Measurements from ENCODE around the gene MGMT.

Gene MGMT

DNA sequence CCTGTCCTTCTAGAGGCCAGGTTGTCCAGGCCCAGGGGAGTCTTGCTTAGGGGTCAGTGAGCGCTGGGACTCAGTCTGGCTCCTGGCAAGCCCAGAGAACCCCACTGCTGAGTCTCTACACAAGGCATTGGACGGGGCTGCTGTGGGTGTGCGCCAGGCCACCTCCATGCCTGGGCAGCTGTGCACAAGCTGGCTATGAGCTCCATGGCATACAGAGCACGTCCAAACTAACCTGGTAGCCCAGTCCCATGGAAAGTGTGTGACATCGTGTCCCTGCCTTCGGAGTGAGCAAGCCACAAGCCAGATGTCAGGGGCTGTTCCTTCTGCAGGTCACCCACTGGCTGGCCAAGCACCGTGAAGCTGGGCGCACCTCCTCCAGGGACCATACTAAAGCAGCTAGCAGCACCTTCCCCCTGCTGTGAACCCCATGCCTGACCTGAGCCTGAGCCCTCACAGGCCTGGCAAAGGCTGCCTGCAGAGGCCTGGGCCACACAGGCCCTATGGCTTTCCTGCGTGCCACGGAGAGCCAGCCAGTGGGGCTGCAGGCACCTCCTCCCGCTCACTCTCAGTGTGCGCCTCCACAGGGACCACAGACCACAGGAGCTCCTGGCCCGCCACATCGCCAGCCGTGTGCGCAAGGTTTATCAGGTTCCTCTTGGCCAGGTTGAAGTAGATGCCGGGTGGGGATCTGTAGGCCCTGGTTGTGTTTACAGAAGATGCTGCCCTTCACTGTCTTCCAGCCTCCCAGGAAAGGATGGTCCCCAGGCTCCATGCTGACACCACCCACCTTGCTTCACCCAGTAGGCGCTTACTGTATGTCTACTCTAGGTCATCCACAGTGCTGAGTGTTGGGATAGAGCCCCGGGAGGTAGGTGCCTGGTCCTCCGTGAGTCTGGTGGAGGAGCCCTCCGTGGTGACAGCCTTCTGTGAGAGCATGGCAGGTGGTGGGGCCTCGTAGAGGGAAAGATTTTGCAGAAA lies 277.4 kb downstream of the MGMT start:
- no peak for DNase-seq

- DNase-seq = no peak
These were observed 278.2 kb downstream of the MGMT start for GRCh38 chr10:129745186-129745750.

- DNase-seq = no peak
These were observed 287.4 kb downstream of the MGMT start for GRCh38 chr10:129754211-129755050.

- DNase-seq = no peak
These were observed 288.1 kb downstream of the MGMT start for GRCh38 chr10:129755158-129755591.

DNA sequence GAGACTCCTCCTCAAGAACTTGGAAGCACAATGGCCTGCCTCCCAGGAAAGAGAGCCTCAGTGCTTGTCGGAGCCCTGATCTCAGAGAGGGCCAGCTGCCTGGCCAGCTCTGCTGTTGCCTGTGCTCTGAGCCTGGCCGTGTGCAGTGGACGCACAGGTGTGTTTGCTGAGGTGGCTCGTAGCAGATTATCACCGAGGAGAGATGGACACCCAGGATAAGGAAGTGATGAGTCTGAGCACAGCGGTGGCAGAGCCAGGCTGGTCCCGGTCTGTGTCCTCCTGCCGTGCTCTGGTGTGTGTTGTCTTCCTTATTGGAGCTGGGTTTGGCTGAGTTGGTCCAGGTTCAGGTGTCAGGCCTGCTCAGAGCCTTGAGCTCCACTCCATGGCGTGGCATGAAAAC lies 288.6 kb downstream of the MGMT start:
- DNase-seq = no peak

GRCh38 chr10:129756912-129757901 lies 290.2 kb downstream of the MGMT start:
- peak; percentile 41 for DNase-seq

- no peak for DNase-seq
These were observed 291.4 kb downstream of the MGMT start for GRCh38 chr10:129758207-129759021.

GRCh38 chr10:129759214-129760002 lies 292.4 kb downstream of the MGMT start:
- DNase-seq = peak; percentile 36

GRCh38 chr10:129760003-129760315 lies 292.9 kb downstream of the MGMT start:
- DNase-seq = no peak

DNA sequence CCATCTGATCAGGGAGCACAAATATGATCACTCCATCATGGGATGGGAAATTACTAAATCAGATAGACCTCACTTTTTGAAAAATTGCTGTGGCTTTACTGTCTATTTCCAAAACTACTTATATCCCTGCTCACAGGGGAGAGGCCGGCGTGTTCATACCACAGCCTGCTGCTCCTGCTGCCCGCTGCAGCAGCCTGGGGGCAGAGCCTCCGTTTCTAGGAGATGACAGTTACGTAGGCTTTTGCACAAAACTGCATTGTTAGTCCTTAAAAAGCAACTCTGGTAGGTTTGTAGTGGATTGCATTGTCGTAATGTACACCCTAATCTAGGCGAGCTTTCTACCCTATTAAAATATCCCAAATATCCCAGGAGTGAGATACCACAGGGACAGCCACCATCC lies 293.4 kb downstream of the MGMT start:
- DNase-seq = no peak

- DNase-seq = no peak
These were observed 294.3 kb downstream of the MGMT start for GRCh38 chr10:129761197-129761972.

- DNase-seq = no peak
These were observed 295.2 kb downstream of the MGMT start for GRCh38 chr10:129761981-129762956.

DNA sequence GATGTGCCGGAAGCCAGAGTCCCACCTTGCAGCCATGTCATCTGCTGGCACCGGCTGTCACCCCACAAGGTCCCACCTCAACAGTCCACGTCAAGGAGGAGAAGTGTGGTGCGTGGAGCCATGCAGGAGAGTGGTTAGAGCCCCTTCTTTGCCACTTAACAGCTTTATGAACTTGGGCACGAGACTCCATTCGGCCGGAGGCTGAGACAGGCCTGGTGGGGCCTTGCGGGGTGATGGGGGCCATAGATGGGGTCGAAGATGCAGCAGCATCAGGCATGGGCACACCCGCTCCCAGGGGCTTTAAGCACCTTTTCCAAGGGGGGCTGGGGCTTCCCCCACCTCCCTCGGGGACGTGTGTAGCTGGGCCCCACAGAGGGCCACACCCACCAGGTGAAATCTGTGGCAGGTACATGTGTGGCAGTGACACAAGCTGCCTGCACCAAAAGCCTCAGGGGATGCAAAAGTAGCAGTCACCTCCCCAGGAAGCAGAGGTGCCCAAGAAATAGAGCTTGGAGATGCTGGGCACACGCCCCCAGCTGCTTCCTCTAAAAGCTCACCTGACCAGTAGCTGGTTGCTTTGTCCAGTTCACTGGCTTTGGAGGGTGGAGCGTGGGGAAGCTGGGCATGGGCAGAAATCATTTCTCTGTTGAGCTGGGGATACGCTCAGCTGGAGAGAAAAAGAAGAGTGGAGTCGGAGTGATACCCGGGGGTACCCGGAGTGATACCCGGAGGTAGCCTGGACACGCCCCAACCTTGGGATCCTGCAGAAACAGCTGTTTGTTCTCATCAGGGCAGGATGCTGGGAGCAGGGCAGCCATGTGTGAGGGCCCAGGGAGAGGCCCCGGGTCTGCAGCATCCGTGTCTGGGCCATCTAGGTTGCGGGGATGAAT lies 297.2 kb downstream of the MGMT start:
- DNase-seq = no peak

DNA sequence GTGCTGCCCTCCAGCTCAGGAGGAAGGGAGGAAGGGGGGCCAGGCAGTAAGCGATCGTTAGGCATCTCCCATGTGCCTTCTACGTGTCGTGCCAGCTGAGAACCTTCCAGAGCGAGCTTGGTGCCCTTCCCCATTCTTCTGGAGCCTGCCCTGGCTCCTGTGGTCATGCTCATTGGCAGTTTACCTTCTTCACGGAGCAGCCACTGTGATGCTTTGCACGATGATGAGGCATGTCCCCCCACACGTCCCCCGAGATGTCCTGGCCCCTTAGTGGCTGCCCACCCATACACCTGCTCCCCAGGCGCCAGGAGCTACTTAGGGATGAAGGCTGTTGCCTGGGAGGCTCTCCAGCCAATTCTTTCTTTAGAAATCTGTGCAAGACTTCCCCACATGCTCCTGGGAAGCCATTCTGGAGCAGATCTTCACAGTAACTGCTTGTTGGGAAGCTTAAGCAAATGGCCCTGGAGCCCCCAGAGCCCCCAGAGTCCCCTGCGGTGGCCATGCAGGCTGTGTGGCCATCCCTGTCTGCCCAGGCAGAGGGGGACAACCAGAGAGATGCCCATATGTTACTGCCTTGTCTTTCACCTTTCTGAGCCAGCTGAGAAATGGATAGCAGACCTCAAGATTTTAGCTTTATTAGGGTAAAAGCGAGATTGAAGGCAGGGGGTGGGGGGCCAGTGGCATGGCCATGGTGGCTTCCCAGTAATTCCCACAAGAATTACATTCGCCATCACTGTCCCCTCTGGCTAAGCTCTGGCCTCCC lies 298.0 kb downstream of the MGMT start:
- no peak for DNase-seq

DNA sequence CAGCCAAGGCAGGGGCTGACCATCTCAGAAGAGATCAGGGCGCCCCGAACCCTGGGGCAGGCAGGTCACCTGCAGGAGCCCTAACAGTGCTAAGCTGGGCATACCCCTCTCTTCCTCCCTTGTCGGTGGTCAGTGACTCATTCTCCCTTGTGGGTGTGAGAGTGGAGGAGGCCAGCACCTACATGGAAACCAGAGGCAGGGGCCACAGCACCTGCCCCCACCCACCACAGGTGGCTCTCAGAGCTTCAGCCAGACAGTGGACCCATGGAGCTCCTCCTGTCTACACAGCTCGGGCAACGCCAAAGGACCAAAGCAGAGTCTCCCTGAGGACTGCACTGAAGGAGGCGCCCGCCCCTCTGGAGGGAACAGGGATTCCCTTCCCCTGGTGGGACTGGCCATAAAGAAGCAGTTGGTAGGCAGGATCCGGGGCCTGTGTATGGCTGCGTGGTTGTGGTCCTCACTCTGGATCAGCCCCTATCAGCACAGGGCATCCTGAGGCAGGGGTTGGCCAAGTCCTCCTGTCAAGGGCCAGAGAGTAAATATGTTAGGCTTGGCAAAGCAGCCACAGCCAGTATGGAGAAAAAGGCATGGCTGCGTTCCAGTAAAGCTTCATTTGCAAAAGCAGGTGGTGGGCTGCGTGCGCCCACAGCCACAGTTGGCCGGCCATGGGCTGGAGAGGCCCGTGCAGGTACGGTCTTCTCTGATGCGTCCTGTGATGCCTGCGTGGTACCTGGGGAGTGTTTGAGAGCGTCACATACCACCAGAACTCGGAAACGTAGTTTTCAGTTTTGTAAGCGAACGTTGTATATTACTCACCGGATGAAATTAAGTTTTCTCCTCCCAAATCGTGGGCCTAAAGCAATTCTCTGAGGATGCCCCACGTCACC lies 298.9 kb downstream of the MGMT start:
- no peak for DNase-seq
